H1 (cell line): ENCODE results near the gene SYTL1. TPM values are rescaled to one million over a fixed set of nuclear protein-coding genes. Genes with fewer than 3 reads are reported as not detected.

ENCODE experiments used
- CTCF ChIA-PET: fragments of 300-600 bp; sonication (Branson Sonifier 250); formaldehyde crosslinking; loops from one replicate; lab custom pipeline; 2021; ENCODE audit not compliant: partially characterized antibody; lab: Charles Lee
- POLR2A ChIA-PET: fragments of 300-600 bp; sonication (Branson Sonifier 250); formaldehyde crosslinking; loops from one replicate; lab custom pipeline; 2021; ENCODE audit warnings: inconsistent platforms; ENCODE audit not compliant: partially characterized antibody; lab: Charles Lee
- DNase-seq, 2 experiments: peaks; one replicate each; pipeline versions ENCODE4 v3.0.0 to v3.0.0-alpha.2; 2010 to 2022; ENCODE audit warnings: low spot score in 2 of 2, low read depth in 1 of 2, mixed read lengths in 1 of 2
- FAIRE-seq: peaks from 2 replicates; lab custom pipeline; 2011; peaks lifted over from hg19 to GRCh38; lab: Jason Lieb, UNC
- H2AFZ ChIP-seq: 2 replicates; pipeline ENCODE4 v1.8.1; 2012; ENCODE audit warnings: low read length, inconsistent platforms
- H2AK5ac ChIP-seq: 2 replicates; pipeline ENCODE4 v1.6.1; 2013; ENCODE audit warnings: low read depth, low read length
- H2BK120ac ChIP-seq: replicated peaks from 2 replicates; pipeline ENCODE3; 2013; ENCODE audit warnings: low read depth, low read length, inconsistent platforms
- H2BK12ac ChIP-seq: 2 replicates; pipeline ENCODE4 v1.6.1; 2013; ENCODE audit warnings: low read depth, low read length
- H2BK15ac ChIP-seq: 2 replicates; pipeline ENCODE4 v1.6.1; 2013; ENCODE audit warnings: low read length
- H2BK20ac ChIP-seq: 2 replicates; pipeline ENCODE4 v1.6.1; 2013; ENCODE audit warnings: low read length
- H2BK5ac ChIP-seq: 2 replicates; pipeline ENCODE4 v1.6.1; 2013; ENCODE audit warnings: low read depth, low read length
- H3K14ac ChIP-seq: 2 replicates; pipeline ENCODE4 v1.6.1; 2013; ENCODE audit warnings: inconsistent platforms; ENCODE audit not compliant: insufficient read length
- H3K18ac ChIP-seq: 2 replicates; pipeline ENCODE4 v1.6.1; 2013; ENCODE audit warnings: low read length; ENCODE audit errors: extremely low read depth
- H3K23ac ChIP-seq: 2 replicates; pipeline ENCODE4 v1.6.1; 2013; ENCODE audit warnings: inconsistent platforms; ENCODE audit not compliant: insufficient read length
- H3K23me2 ChIP-seq: 2 replicates; pipeline ENCODE4 v1.6.1; 2013; ENCODE audit warnings: low read depth, low read length
- H3K27ac ChIP-seq: 2 replicates; pipeline ENCODE4 v1.6.1; 2011; ENCODE audit warnings: low read depth, low read length, inconsistent platforms
- H3K27me3 ChIP-seq, 4 experiments: replicated peaks in 1 of 4; 1 replicate in 1 of 4; 2 replicates in 3 of 4; pipeline versions ENCODE4 v1.6.1 to v1.8.1; 2011 to 2013; ENCODE audit warnings: low read length in 3 of 4, mild to moderate bottlenecking in 3 of 4, inconsistent platforms in 2 of 4, mixed read lengths in 2 of 4, moderate library complexity in 1 of 4; ENCODE audit not compliant: control insufficient read depth in 3 of 4, insufficient read depth in 3 of 4; ENCODE audit errors: extremely low read depth in 1 of 4
- H3K36me3 ChIP-seq, 4 experiments: 2 replicates each; pipeline versions ENCODE4 v1.6.1 to v1.8.1; 2011 to 2013; ENCODE audit warnings: mild to moderate bottlenecking in 4 of 4, low read length in 3 of 4, moderate library complexity in 2 of 4, control low read depth in 1 of 4, inconsistent platforms in 1 of 4; ENCODE audit not compliant: insufficient read depth in 4 of 4, control insufficient read depth in 2 of 4
- H3K4ac ChIP-seq: replicated peaks from 2 replicates; pipeline ENCODE3; 2013; ENCODE audit warnings: low read length, low read depth, mixed read lengths, inconsistent platforms; ENCODE audit not compliant: insufficient read length
- H3K4me1 ChIP-seq, 4 experiments: replicated peaks in 1 of 4; 1 replicate in 1 of 4; 2 replicates in 3 of 4; pipeline versions ENCODE4 v1.6.1 to v1.8.1; 2011 to 2013; ENCODE audit warnings: low read length in 3 of 4, inconsistent platforms in 2 of 4, mixed read lengths in 1 of 4; ENCODE audit not compliant: insufficient read depth in 4 of 4, control insufficient read depth in 3 of 4
- H3K4me2 ChIP-seq, 2 experiments: 2 replicates each; pipeline versions ENCODE4 v1.6.1 to v1.8.1; 2011 to 2013; ENCODE audit warnings: low read depth in 2 of 2, low read length in 2 of 2, control low read depth in 1 of 2, inconsistent platforms in 1 of 2, mild to moderate bottlenecking in 1 of 2; ENCODE audit not compliant: insufficient read depth in 1 of 2
- H3K4me3 ChIP-seq, 4 experiments: fragments of 200-600, 300-600 bp in 1 of 4; sonication (generic), shearing (Covaris generic), sonication (Bioruptor Twin) in 1 of 4; 2 replicates each; pipeline versions ENCODE4 v1.5.1 to v1.8.1; 2011 to 2016; ENCODE audit warnings: low read length in 4 of 4, low read depth in 3 of 4, control low read depth in 2 of 4, inconsistent platforms in 2 of 4, mild to moderate bottlenecking in 2 of 4, mixed read lengths in 1 of 4, moderate library complexity in 1 of 4; ENCODE audit not compliant: insufficient read depth in 2 of 4; ENCODE audit errors: extremely low read depth in 1 of 4
- H3K56ac ChIP-seq: replicated peaks from 2 replicates; pipeline ENCODE3; 2013; ENCODE audit warnings: low read depth, mild to moderate bottlenecking, mixed read lengths, low read length, inconsistent platforms; ENCODE audit not compliant: insufficient read length
- H3K79me1 ChIP-seq: 2 replicates; pipeline ENCODE4 v1.6.1; 2013; ENCODE audit warnings: low read depth, low read length, control low read depth
- H3K79me2 ChIP-seq, 2 experiments: 2 replicates each; pipeline versions ENCODE4 v1.6.1 to v1.8.1; 2012 to 2013; ENCODE audit warnings: low read length in 2 of 2, mild to moderate bottlenecking in 2 of 2, inconsistent platforms in 1 of 2; ENCODE audit not compliant: insufficient read depth in 2 of 2, control insufficient read depth in 1 of 2
- H3K9ac ChIP-seq, 4 experiments: replicated peaks in 1 of 4; 1 replicate in 1 of 4; 2 replicates in 3 of 4; pipeline versions ENCODE4 v1.6.1 to v1.8.1; 2011 to 2013; ENCODE audit warnings: low read depth in 3 of 4, low read length in 3 of 4, control low read depth in 2 of 4, mild to moderate bottlenecking in 2 of 4, moderate library complexity in 2 of 4, inconsistent platforms in 1 of 4; ENCODE audit errors: extremely low read depth in 1 of 4
- H3K9me3 ChIP-seq, 2 experiments: 2 replicates each; pipeline versions ENCODE4 v1.6.1 to v1.8.1; 2012 to 2013; ENCODE audit warnings: mild to moderate bottlenecking in 2 of 2, moderate library complexity in 2 of 2, control low read depth in 1 of 2, inconsistent platforms in 1 of 2, low read depth in 1 of 2, low read length in 1 of 2, mixed read lengths in 1 of 2; ENCODE audit not compliant: insufficient read depth in 2 of 2
- H4K20me1 ChIP-seq, 2 experiments: replicated peaks in 1 of 2; 2 replicates each; pipeline versions ENCODE3 to v1.8.1; 2011 to 2013; ENCODE audit warnings: inconsistent platforms in 2 of 2, low read length in 2 of 2, mild to moderate bottlenecking in 1 of 2; ENCODE audit not compliant: insufficient read depth in 2 of 2, control insufficient read depth in 1 of 2
- H4K5ac ChIP-seq: 2 replicates; pipeline ENCODE4 v1.6.1; 2013; ENCODE audit warnings: low read length, low read depth, mixed read lengths, inconsistent platforms; ENCODE audit not compliant: insufficient read length
- H4K8ac ChIP-seq: 2 replicates; pipeline ENCODE4 v1.8.0; 2013; ENCODE audit warnings: mild to moderate bottlenecking, moderate library complexity, low read length, inconsistent platforms; ENCODE audit not compliant: insufficient read depth; ENCODE audit errors: extremely low read depth
- H4K91ac ChIP-seq: replicated peaks from 2 replicates; pipeline ENCODE3; 2013; ENCODE audit warnings: low read length, mixed read lengths, inconsistent platforms; ENCODE audit not compliant: insufficient read length
- CREB1 ChIP-seq: IDR thresholded peaks from 2 replicates; pipeline ENCODE4 v1.6.1; 2012; ENCODE audit warnings: inconsistent platforms
- EZH2 ChIP-seq: fragments of 200-600 bp; sonication (generic); IDR thresholded peaks from 2 replicates; pipeline ENCODE4 v1.7.1; 2012; ENCODE audit warnings: low read depth, mild to moderate bottlenecking, moderate library complexity, low read length, inconsistent platforms; ENCODE audit not compliant: severe bottlenecking
- HDAC6 ChIP-seq: IDR thresholded peaks from one replicate; pipeline ENCODE4 v1.7.1; 2012; ENCODE audit warnings: low read depth, mild to moderate bottlenecking, inconsistent platforms, low read length, moderate library complexity
- JUN ChIP-seq: IDR thresholded peaks from 2 replicates; pipeline ENCODE4 v1.6.1; 2011; ENCODE audit warnings: low read depth, mild to moderate bottlenecking, improper control_type of control experiment, low read length
- MAX ChIP-seq: IDR thresholded peaks from 2 replicates; pipeline ENCODE4 v1.6.1; 2012; ENCODE audit warnings: inconsistent platforms
- SIN3A ChIP-seq, 2 experiments: IDR thresholded peaks in 1 of 2; conservative IDR thresholded peaks in 1 of 2; 2 replicates each; pipeline ENCODE4 v1.6.1; 2011 to 2012; ENCODE audit warnings: low read length in 2 of 2, improper control_type of control experiment in 1 of 2, low read depth in 1 of 2, mild to moderate bottlenecking in 1 of 2
- SP4 ChIP-seq: IDR thresholded peaks from 2 replicates; pipeline ENCODE4 v1.6.1; 2012; ENCODE audit warnings: low read length, inconsistent platforms
- SRF ChIP-seq: IDR thresholded peaks from 2 replicates; pipeline ENCODE4 v1.6.1; 2011; ENCODE audit warnings: mild to moderate bottlenecking, low read depth, low read length, moderate library complexity
- TAF1 ChIP-seq: IDR thresholded peaks from 2 replicates; pipeline ENCODE4 v1.6.1; 2011; ENCODE audit warnings: mild to moderate bottlenecking, low read depth, low read length
- USF2 ChIP-seq: IDR thresholded peaks from 2 replicates; pipeline ENCODE4 v1.6.1; 2011; ENCODE audit warnings: low read length, improper control_type of control experiment
- WGBS, 2 experiments: shearing (Covaris generic) in 1 of 2; methylation state at CpG; one replicate each; pipeline versions ENCODE4 v1.1.6 to v1.1.7; 2013 to 2015; ENCODE audit warnings: low lambda C conversion rate in 2 of 2, mixed read lengths in 2 of 2, inconsistent platforms in 1 of 2, low coverage in 1 of 2, missing lambda C conversion rate in 1 of 2; ENCODE audit not compliant: insufficient replicate concordance in 2 of 2, insufficient coverage in 1 of 2, insufficient read length in 1 of 2; ENCODE audit errors: extremely low coverage in 1 of 2, missing lambda C conversion rate in 1 of 2; 5-methylcytosine and 5-hydroxymethylcytosine counted together
- polyA plus RNA-seq, 7 experiments: library from polyadenylated mRNA; depleted of rRNA in 3 of 7; stranded (reverse) in 5 of 7; unstranded in 2 of 7; fragments of >200 nt in 5 of 7; fragments of 200-250 nt in 2 of 7; gene quantifications; 1 replicate in 5 of 7; 2 replicates in 1 of 7; 4 replicates in 1 of 7; pipeline versions ENCODE4 v1.2.1 to v1.2.3, GENCODE V29; 2011 to 2013; ENCODE audit warnings: missing spikeins in 2 of 7, mixed read lengths in 2 of 7
- total RNA-seq: library from RNA; stranded (reverse); fragmentation: NEBNext Ultra II Directional; extraction: Animal tissue kit (Norgen Biotek cat#: 25700); gene quantifications from 2 replicates; pipeline ENCODE4 v1.2.1, GENCODE V29; 2021

Gene SYTL1
- total and polyA plus RNA-seq, 2 of the 8 experiments (the other 6 are each of a cell fraction or from before 2014, with no cell fraction given), result 6.4 to 19.5 TPM

DNA sequence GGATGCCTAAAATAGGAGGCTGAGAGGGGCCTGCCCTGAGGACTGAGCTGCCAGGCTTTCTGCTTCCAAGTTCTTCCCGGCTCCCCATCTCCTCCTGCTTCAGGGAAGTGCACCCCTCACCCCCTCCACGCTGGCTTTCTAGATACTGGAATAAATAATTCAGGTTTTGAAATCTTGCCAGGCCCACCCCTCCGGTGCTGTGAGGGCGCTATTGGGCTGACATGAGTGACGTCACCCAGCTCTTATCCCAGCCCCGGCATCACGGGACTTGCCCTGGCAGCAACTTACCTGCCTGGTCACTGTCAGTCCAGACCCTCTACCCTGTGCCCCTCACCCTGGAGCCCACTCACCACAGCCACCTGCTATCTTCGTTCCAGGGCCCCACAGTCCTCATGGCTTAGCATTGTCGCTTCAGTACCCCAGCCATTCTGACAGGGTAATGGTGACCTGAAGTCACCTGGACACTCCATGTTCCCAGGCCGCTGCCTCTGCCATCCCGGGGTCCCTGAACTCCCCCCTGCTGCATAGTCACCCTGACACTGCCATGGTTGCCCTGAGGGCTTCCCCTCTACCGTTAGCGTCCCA lies 49.8 kb downstream of the SYTL1 start:
- H3K56ac ChIP-seq, result no peak overlapping the region
- peak overlapping the region; percentile 63 for H4K91ac ChIP-seq
- H3K9ac ChIP-seq, result peak overlapping the region in 1 of 4 experiments; percentile 26; a peak in 1 of 7 replicates
- H2AK5ac ChIP-seq, result no peak overlapping the region
- peak overlapping the region; percentile 48 for H2BK20ac ChIP-seq
- POLR2A ChIA-PET, result interaction anchor here (1.0 to 2.5 kb wide), 13 partner anchors 23 to 214 kb away, joined by 3 to 11 read pairs (median 4); no protein-coding TSS in a partner anchor
- peak overlapping the region; percentile 82 for H2AFZ ChIP-seq
- WGBS, 2 experiments, result 16% methylated on average over 13 of the region's 13 CpGs; no CpG with 5 or more reads in 1 of the 2 experiments
- no peaks in the 10 kb centered on the region for H3K9me3 ChIP-seq
- FAIRE-seq (peak; percentile 13), DNase-seq (peak in 1 of 2 experiments; percentile 83)
- H3K4me1 ChIP-seq, result peaks cover 2 to 19% (median 12%) of the 10 kb centered on the region in 4 experiments
- peaks cover 2 to 6% of the 10 kb centered on the region in 2 experiments for H4K20me1 ChIP-seq
- H3K4me3 ChIP-seq, result peak overlapping the region; percentile 61 to 82 (median 70); a peak in 7 of 8 replicates
- peak overlapping the region; percentile 83 for H3K18ac ChIP-seq
- H3K23ac ChIP-seq, result no peak overlapping the region
- H3K27me3 ChIP-seq, result no peaks in the 10 kb centered on the region
- H4K5ac ChIP-seq, result no peak overlapping the region
- no peak overlapping the region for H2BK120ac ChIP-seq
- H3K23me2 ChIP-seq, result peaks cover 13% of the 10 kb centered on the region
- no peak overlapping the region; the same call in none of the 2 replicates for H4K8ac ChIP-seq
- no peak overlapping the region; the same call in 1 of the 2 replicates for H3K27ac ChIP-seq
- peak overlapping the region; percentile 81; the same call in 1 of the 2 replicates for H2BK15ac ChIP-seq
- H2BK12ac ChIP-seq, result peak overlapping the region; percentile 75; the same call in 1 of the 2 replicates
- no peaks in the 10 kb centered on the region for H3K79me1 ChIP-seq
- H3K4me2 ChIP-seq, result peak overlapping the region; percentile 85 to 92
- H3K79me2 ChIP-seq, result no peaks in the 10 kb centered on the region
- peak overlapping the region; percentile 83 for H2BK5ac ChIP-seq
- CTCF ChIA-PET, result interaction anchor here (0.6 to 18.9 kb wide), 38 partner anchors 7 to 1872 kb away, joined by 3 to 625 read pairs (median 4); partner anchors contain the start of genes CD164L2, FAM76A, FCN3 and MAP3K6
- no peaks in the 10 kb centered on the region for H3K36me3 ChIP-seq
- H3K14ac ChIP-seq, result no peak overlapping the region
- H3K4ac ChIP-seq, result peak overlapping the region; percentile 73
- TF ChIP-seq JUN, result 0 out of 2 replicates have a peak, but pooled peaks have one; percentile 19
- peak; percentile 10; the same call in 1 of the 2 replicates for TF ChIP-seq MAX
- no peak for TF ChIP-seq EZH2
- TF ChIP-seq HDAC6, result no peak
- 0 out of 4 replicates have a peak, but pooled peaks of 1 of the 2 experiments have one; percentile 30 for TF ChIP-seq SIN3A (conservative IDR thresholded peaks at IDR 0.05 in 1 of 2, IDR thresholded peaks at IDR 0.05 in 1 of 2; ENCODE audit: low read depth in 1 of 2, low read length in 2 of 2)
- TF ChIP-seq USF2, result peak; percentile 31; the same call in 1 of the 2 replicates
- 0 out of 2 replicates have a peak, but pooled peaks have one; percentile 7 for TF ChIP-seq SP4
- TF ChIP-seq TAF1, result 0 out of 2 replicates have a peak, but pooled peaks have one; percentile 25
- peak; percentile 84 for TF ChIP-seq CREB1
- TF ChIP-seq SRF, result no peak
